HG02885 (cell line): ENCODE data around the gene EP400.

Experiments
- ATAC-seq: cut with Tn5 transposase; IDR thresholded peaks from one replicate; pipeline ENCODE4 v1.9.1; 2021; ENCODE audit warnings: mild to moderate bottlenecking; ENCODE audit not compliant: unreplicated experiment, poor library complexity

The EP400 gene

DNA sequence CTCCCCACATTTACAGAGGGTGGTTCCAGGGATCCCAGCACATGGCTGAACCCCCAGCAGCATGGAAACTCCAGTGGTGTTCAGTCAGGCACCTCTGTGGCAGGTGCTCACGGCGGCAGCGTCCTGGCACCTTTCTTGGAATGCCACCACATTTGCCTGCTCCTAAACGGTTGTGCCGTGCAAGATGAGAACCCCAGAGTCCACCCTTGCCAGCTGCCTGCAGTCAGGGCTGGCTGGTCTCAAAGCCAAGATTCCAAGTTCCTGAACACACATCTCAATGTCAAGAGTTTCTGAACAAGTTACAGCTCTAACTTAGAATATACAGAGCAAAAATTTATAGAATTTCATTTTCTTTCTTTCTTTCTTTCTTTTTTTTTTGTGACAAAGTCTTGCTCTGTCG lies 155.7 kb downstream of the EP400 start:
- no peak for ATAC-seq

DNA sequence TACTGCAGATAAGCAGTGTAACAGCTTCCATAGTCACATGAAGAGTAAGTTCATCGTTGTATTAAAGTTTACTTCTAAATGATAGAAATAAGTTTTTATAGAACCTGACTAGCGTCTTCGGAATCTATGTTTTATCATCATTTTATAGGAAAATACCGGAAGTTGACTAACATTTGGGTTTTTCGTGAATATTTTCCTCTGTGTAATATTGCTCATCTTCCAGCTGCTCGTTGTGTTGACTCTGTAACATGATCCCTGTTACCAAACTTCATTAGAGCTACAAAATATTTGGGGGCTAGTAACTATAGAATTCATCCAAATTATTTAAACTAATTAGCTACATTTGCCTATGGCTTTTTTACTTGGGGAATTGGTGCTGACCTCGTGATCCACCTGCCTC lies 157.2 kb downstream of the EP400 start:
- no peak for ATAC-seq

DNA sequence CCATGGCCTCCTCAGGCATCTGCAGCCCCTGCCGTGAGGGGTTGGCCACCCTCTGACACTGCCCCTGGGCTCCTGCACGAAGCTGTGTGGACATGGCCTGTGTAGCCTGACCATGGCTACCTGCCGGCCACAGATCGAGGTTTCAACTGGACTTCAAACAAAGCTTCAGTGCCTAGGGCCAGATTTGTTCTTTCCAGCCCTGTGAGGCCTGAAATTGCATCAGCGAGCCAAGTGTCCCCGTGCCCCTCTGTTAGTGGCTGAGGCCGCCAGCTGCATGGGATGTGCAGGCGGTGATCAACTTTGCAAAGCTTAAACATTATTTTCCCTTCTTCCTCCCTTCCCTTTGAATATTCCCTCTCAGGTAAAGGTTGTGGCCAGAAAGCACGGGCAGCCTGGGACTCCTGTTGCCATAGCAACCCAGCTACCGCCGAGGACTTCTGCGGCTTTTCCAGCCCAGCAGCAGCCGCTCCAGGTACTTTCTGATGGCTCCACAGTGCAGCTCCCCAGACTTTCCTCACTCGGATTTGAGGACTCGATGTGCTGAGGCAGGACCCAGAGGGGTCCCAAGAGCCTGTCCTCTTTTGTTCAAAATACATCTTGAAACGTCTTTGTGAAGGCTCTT lies 158.6 kb downstream of the EP400 start:
- ATAC-seq, result no peak

DNA sequence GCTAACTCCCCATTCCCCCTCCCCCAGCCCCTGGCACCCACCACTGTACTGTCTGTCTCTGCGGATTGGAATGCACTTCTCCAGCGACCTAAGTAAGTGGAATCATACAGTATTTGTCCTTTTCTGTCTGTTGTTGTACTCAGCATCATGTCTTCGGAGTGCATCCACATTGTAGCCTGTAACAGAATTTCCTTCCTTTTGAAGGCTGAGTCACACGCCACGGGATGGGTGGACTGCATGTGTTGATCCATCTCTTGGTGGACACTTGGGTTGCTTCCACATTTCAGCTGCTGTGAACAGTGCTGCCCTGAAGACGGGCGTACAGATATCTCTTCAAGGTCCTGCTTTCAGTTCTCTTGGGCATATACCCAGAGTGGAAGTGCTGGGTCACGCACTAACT lies 160.0 kb downstream of the EP400 start:
- ATAC-seq, result no peak

DNA sequence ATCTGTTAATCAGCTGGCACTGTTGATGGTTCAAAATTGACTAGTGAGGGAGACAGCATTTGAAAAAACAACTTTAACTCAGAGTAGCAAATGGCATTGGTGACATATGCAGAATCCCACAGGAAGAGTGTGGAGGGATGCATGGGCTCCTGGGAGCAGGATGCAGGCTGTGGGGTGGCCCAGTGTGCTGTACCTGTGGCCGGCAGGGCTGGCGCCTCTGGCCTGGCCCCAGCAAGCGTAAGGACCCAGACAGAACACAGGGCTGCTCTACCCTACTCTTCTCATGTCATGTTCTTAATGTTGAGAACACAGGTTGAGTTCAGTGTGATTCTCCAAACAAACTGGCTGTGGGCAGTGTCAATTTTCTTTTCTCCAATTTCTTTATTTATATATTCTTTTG lies 160.9 kb downstream of the EP400 start:
- no peak for ATAC-seq

DNA sequence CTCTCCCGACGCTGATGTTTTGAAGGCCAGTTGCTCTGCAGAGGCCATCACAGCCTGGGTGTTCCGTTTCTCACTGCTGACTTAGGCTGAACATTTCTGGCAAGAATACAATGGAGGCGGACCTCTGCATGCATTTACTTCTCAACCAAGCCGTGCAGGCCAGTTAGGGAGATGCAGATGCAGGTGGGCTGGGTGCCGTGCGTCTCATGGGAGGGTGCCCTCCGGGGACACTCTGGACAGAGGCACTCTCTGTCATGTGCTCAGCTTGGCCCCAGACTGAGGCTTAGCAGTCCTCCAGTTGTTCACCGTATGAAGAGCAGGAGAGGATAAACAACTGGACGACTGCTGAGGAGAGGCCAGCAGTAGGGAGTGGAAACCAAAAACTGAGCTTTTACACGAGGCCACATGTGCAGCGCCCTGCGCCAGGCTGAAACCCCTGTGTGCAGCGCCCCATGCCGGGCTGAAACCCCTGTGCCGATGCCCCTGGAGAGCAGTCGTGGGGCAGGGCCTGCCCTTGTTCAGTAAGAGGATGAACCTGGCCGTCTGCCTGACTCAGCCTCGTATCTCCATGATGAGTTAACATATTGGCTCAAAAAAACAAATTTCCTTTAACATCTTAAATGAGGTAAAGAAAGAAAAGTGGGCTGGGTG lies 162.0 kb downstream of the EP400 start:
- no peak for ATAC-seq

DNA sequence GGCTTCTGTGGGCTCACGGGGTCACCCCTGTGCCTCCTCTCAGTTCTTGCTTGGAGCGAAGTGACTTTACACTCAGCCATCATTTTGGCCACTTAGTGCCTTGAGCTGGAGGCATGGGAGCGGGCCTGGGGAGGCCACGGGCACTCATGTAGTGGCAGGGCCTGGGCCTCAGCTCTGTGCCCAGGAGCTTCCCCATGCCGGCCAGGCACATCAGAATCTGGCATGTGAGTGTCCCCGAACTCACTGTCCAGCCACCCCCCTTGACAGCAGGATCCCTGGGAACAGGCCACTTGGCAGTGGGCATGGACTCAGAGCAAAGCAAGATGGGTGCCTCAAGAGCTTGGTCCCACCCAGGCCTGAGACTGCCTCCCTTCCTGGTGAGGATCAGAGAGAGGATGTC lies 164.9 kb downstream of the EP400 start:
- ATAC-seq, result no peak

DNA sequence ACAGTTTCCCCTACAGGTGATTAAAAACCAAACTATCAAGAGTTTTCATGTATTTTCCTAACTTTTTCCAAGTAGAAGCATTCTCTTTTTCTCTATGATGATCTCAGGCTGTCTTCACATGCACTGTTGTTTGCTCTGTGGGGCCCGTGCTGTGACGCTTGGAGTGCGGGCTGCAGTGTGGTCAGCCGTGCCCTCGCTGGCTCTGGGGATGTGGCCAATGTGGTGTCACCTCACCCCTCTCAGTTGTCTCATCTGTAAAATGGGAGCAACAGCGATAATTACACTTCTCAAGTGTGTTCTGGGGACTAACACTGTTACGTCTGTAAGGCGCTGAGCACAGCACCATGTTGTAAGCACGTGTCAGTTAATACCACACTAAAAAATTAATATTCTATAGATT lies 165.8 kb downstream of the EP400 start:
- no peak for ATAC-seq

DNA sequence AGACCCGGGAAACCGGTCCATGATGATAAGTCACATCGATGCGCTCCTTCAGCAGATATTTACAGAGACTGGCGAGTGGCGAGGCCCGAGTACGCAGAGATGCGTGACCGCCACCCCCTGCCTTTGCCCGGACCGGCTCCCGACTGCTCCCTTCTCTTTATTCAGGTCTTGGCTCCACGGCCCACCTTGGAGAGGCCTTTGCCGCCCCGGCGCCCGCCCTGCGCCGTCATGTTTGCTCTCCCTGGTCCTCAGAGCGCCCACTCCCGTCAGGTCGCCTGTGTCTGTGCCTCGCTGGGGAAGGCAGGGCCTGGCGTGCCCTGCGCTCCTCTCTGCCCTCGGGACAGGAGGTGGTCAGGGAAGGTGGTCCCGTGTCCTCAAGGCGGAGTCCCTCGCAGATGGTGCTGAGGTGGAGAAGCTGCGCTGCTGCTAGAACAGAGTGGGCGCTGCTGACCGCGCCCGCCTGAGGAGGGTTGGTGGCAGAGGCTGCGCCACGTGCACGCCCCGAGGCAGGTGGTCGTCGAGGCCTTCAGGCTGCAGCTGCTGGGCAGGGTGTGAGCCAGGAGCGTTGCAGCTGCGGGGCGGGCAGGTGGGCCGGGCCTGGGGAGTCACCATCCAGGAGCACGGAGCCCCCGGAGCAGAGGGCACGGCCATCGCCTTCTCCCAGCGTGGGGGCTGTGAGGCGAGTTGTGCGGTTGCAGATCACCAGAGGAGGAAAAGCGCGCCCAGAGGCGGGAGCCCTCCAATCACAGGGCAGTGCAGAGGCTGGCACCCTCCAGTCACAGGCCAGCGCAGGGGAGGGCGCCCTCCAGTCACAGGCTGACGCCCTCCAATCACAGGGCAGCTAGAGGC lies 167.2 kb downstream of the EP400 start:
- no peak for ATAC-seq

DNA sequence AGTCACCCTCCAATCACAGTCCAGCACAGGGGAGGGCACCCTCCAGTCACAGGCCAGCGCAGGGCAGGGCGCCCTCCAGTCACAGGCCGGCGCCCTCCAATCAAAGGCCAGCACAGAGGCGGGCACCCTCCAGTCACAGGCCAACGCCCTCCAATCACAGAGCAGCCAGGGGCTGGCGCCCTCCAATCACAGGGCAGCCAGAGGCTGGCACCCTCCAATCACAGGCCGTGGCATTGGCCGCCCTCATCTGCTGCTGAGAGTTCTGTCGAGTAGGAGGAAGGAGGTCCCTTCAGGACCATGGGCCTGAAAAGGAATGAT lies 167.8 kb downstream of the EP400 start:
- ATAC-seq, result no peak

DNA sequence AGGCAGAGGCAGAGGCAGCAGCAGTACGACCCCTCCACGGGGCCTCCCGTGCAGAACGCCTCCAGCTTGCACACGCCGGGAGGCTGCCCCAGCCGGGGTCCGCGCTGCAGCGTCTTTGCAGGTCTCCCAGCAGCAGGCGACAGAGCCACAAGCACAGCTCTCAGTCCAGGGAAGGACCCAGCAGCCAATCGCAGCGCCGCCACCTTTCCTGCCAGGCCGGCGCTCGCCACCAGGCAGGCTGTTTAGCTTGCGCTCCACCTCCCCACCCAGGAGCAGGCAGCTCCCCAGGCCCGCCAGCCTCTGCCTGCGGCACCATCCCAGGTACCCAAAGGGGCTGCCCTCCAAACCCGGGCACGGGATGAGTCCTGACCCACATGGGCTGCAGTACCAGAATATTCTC lies 169.1 kb downstream of the EP400 start:
- ATAC-seq, result no peak

DNA sequence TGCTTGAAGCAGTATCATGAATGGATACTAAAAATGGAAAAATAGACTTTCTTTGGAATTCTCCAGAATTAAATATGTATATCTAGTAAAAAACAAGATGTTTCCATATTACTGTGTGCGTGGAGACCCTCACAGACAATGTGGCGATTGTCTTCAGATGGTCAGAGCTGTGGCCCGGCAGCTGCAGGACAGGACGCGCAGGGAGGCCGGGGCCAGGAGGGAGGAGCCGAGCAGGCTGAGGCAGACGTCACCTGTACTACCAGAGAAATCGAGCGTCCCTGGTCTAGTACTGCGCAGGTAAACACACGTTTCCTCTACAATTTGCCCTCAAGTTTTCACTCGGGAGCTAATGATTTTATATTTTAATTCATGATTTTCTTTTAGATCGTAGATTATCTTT lies 171.5 kb downstream of the EP400 start:
- ATAC-seq, result no peak

DNA sequence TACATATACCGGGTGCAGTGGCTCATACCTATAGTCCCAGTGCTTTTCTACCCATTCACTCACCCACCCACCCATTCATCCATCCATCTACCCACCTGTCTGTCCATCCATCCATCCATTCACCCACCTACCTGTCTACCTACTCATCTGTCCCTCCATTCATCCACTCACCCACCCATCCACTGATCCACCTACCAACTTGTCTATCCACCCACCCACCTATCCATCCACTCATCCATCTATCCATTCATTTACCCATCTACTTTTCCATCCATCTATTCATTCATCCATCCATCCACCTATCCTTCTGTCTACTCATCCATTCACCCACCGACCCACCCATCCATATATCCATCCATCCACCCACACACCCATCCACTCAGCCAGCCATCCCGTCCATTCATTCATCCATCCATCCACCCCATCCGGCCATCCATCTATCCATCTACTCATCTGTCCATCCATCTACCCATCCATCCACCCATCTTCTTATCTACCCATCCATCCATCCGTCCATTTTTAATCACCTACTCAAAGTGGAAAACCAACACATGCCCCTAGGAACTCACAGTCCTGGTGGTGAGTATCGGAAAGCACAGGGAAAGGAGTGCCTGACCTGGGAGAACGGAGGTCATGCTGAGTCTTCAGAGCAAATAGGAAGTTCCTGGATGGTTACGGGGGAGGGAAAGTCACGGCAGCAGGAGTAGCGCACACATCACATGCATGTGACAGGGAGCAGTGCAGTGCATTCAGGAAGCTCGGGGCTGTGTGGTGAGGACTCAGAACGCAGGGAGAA lies 174.4 kb downstream of the EP400 start:
- no peak for ATAC-seq

DNA sequence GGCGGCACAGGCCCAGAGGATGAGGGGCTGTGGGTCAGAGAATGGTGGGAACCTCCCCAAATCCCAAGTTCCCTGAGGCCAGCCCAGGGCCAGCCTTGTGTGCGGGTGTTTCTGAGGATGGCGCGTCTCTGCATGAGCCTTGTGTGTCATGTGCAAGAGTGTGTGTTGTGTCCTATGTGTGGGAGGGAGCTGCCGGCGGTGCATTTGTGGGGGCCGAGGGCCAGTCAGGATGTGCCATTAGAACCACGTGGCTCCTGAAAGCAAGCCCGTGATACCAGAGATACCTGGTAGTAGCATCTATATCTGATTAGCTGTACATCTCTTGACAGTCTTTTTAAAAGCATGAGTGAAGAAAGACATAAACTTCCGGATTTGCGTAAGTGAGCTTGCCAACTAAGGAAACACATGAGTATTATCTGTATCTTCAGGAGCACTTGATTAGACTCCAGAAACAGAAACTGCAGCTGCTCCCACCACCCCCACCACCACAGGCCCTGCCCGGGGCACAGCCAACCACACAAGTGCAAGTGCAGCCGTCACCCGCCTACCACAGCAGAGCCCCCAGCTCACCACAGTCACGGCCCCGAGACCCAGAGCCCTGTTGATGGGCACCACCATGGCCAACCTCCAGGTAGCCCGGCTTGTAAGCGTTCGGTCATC lies 175.2 kb downstream of the EP400 start:
- ATAC-seq, result no peak

DNA sequence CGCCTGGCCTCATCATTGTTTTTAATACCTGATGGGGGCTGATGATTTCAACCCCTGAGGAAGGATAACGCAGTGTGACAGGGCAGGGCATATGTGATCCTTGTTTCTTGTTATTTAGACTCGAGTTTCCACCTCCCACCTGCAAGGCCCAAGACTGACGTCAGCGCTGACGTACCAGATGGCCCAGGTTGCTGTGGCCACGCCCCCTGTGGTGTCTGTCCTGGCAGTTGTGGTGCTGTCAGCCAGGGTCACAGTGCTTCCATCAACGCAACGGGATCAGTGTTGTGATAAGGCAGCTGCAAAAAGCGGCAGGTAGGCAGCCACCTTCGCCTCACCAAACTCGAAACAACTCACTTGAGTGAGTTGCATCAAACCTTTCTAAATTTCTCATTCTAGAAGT lies 176.0 kb downstream of the EP400 start:
- ATAC-seq, result no peak

DNA sequence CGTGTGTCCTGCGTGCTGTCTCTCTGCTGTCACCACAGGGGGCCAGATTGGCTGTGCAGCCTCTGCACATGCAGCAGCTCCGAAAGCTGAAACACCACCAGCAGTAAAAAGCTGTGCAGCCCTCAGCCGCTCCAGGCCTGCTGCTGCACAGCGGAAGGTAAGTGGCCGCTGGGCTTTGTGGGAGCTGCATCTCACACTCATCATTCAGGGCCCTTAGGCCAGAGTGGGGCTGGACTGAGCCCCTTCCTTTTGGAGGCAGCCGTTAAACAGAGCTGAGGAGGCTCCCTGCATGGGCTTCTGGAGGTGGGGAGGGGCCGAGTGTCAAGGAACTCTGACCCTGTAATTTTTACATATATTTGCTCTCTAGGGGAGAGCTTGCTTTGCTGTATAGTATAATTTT lies 177.3 kb downstream of the EP400 start:
- ATAC-seq, result no peak

DNA sequence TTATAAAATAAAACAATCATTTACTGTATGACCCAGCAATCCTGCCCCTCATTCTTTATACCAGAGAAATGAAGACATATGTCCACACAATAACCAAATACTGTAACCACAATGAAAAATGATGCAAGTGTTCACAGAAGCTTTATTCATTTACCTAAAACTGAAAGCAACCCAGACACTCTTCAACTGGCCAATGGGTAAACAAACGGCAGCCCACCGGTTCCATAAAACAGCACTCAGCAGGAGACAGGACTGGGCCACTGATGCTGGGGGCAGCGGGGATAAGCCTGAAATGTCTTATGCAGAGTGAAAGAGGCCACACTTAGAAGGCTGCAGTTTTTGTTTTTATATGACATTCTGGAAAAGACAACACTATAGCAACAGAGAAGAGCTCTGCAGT lies 179.3 kb downstream of the EP400 start:
- ATAC-seq, result no peak

DNA sequence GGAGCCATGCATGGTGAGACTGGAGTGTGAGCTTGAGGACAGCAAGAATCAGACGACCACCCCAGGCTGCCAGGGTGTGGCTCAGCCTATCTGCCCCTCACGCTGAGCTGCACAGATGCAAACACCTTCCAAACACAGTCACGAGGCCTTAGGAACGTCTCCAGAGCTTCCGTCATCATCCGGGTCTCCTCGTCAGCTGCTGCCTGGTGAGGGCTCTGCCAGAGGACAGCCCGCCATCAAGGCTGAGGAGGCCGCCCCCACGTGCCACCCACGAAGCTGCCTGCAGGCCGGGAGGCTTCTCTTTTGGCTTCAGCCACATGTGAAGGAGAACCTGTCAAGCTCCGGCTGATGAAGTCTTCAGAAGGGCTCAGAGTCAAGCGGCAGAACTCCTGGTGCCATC lies 180.9 kb downstream of the EP400 start:
- no peak for ATAC-seq
